GM23338 (cell line): Measurements from ENCODE around the gene KCNAB1. TPM values are rescaled to one million over a fixed set of nuclear protein-coding genes. Genes with fewer than 3 reads are reported as not detected.

Experiments used
- ATAC-seq: fragments of 200-7000 bp; cut with Tn5 transposase; 3 replicates; pipeline ENCODE4 v1.9.1; 2020
- DNase-seq: peaks from one replicate; pipeline ENCODE4 v3.0.0-alpha.2; 2015; ENCODE audit warnings: low spot score
- H2AFZ ChIP-seq: fragments of 200-600 bp; sonication (generic); 2 replicates; pipeline ENCODE4 v1.8.0; 2016; ENCODE audit warnings: antibody characterized with exemption, mild to moderate bottlenecking, moderate library complexity
- H3F3A ChIP-seq: fragments of 200-600 bp; sonication (generic); replicated peaks from 2 replicates; pipeline ENCODE4 v1.8.0; 2017; ENCODE audit warnings: antibody characterized with exemption, mixed run types, low read depth
- H3K27ac ChIP-seq: fragments of 200-600 bp; sonication (generic); 2 replicates; pipeline ENCODE4 v1.6.1; 2016; ENCODE audit warnings: low read depth
- H3K27me3 ChIP-seq: fragments of 200-600 bp; sonication (generic); 2 replicates; pipeline ENCODE4 v1.8.0; 2016; ENCODE audit warnings: mild to moderate bottlenecking, mixed run types, moderate library complexity; ENCODE audit not compliant: insufficient read depth
- H3K36me3 ChIP-seq: fragments of 200-600 bp; sonication (generic); 2 replicates; pipeline ENCODE4 v1.8.0; 2016; ENCODE audit warnings: mild to moderate bottlenecking; ENCODE audit not compliant: insufficient read depth
- H3K4me1 ChIP-seq: fragments of 200-600 bp; sonication (generic); 2 replicates; pipeline ENCODE4 v1.8.0; 2016; ENCODE audit warnings: mild to moderate bottlenecking, moderate library complexity; ENCODE audit not compliant: insufficient read depth
- H3K4me2 ChIP-seq: fragments of 200-600 bp; sonication (generic); 2 replicates; pipeline ENCODE4 v1.7.1; 2017; ENCODE audit warnings: mixed run types
- H3K4me3 ChIP-seq: fragments of 200-600 bp; sonication (generic); 2 replicates; pipeline ENCODE4 v1.6.1; 2016; ENCODE audit warnings: mixed run types
- H3K79me2 ChIP-seq: fragments of 200-600 bp; sonication (generic); replicated peaks from 2 replicates; pipeline ENCODE4 v1.8.0; 2017; ENCODE audit warnings: mild to moderate bottlenecking; ENCODE audit not compliant: insufficient read depth
- H3K9me2 ChIP-seq: fragments of 200-600 bp; sonication (generic); 2 replicates; pipeline ENCODE4 v1.8.0; 2017; ENCODE audit not compliant: insufficient read depth
- H4K20me1 ChIP-seq: fragments of 200-600 bp; sonication (generic); replicated peaks from 2 replicates; pipeline ENCODE4 v1.8.0; 2017; ENCODE audit warnings: mild to moderate bottlenecking; ENCODE audit not compliant: insufficient read depth
- H3K27ac Mint-ChIP-seq: 2 replicates; pipeline ENCODE4 v1.8.0; 2020; ENCODE audit warnings: inconsistent platforms, mild to moderate bottlenecking, moderate library complexity, mixed read lengths
- H3K27me3 Mint-ChIP-seq: 3 replicates; pipeline ENCODE4 v1.8.0; 2022; ENCODE audit warnings: low read depth, mild to moderate bottlenecking, moderate library complexity, mixed read lengths, inconsistent platforms; ENCODE audit not compliant: insufficient read depth, poor library complexity
- H3K36me3 Mint-ChIP-seq: 3 replicates; pipeline ENCODE4 v1.8.0; 2021; ENCODE audit warnings: low read depth, mild to moderate bottlenecking, inconsistent platforms, moderate library complexity, mixed read lengths
- H3K4me1 Mint-ChIP-seq: 3 replicates; pipeline ENCODE4 v1.8.0; 2020; ENCODE audit warnings: mild to moderate bottlenecking, inconsistent platforms, mixed read lengths
- H3K4me3 Mint-ChIP-seq: 3 replicates; pipeline ENCODE4 v1.8.0; 2021; ENCODE audit warnings: moderate library complexity, mild to moderate bottlenecking, inconsistent platforms, mixed read lengths
- H3K9me3 Mint-ChIP-seq: 3 replicates; pipeline ENCODE4 v1.8.0; 2020; ENCODE audit warnings: moderate library complexity, mild to moderate bottlenecking, inconsistent platforms, mixed read lengths
- EZH2 ChIP-seq: fragments of 200-600 bp; sonication (generic); IDR thresholded peaks from one replicate; pipeline ENCODE4 v1.8.0; 2017; ENCODE audit warnings: antibody characterized with exemption, mild to moderate bottlenecking, low read depth; ENCODE audit not compliant: unreplicated experiment
- JUNB ChIP-seq: IDR thresholded peaks from one replicate; pipeline ENCODE4 v1.6.1; 2016; ENCODE audit warnings: antibody characterized with exemption; ENCODE audit not compliant: unreplicated experiment
- NANOG ChIP-seq: IDR thresholded peaks from 2 replicates; pipeline ENCODE4 v1.6.1; 2016; ENCODE audit warnings: antibody characterized with exemption, borderline replicate concordance
- POLR2AphosphoS5 ChIP-seq: IDR thresholded peaks from 2 replicates; pipeline ENCODE4 v1.6.1; 2016; ENCODE audit warnings: antibody characterized with exemption, low read depth
- STAT1 ChIP-seq: IDR thresholded peaks from one replicate; pipeline ENCODE4 v1.6.1; 2016; ENCODE audit warnings: antibody characterized with exemption; ENCODE audit not compliant: unreplicated experiment
- ZNF114 ChIP-seq: fragments of 250-450 bp; sonication (Bioruptor Pico); IDR thresholded peaks from 2 replicates; pipeline ENCODE4 v1.5.0; 2020; ENCODE audit warnings: mild to moderate bottlenecking, moderate library complexity
- ZNF331 ChIP-seq: fragments of 250-450 bp; sonication (Bioruptor Pico); IDR thresholded peaks from 2 replicates; pipeline ENCODE4 v1.5.0; 2020; ENCODE audit warnings: low read depth, mild to moderate bottlenecking, moderate library complexity
- polyA plus RNA-seq: library from polyadenylated mRNA; unstranded; fragments of >200 nt; fragmentation: Nextera tagmentation; extraction: Ambion mirVana; gene quantifications from 2 replicates; pipeline ENCODE4 v1.2.1, GENCODE V29; 2016
- total RNA-seq: library from RNA; depleted of rRNA; stranded (reverse); fragments of >200 nt; shearing (Covaris generic); gene quantifications from 2 replicates; pipeline ENCODE4 v1.2.3, GENCODE V29; 2014
- TF ChIP-seq, protein P1 (sequence below), 2 experiments: fragments of 200-600 bp in 1 of 2; sonication (generic) in 1 of 2; conservative IDR thresholded peaks; 2 replicates each; pipeline versions ENCODE4 v1.5.1 to v1.6.1; 2016 to 2017; ENCODE audit warnings: antibody characterized with exemption in 2 of 2, low read depth in 2 of 2, mild to moderate bottlenecking in 2 of 2, moderate library complexity in 1 of 2
- TF ChIP-seq, protein P2 (sequence below): IDR thresholded peaks from 2 replicates; pipeline ENCODE4 v1.6.1; 2016; ENCODE audit warnings: antibody characterized with exemption
- TF ChIP-seq, protein P3 (sequence below): fragments of 250-450 bp; sonication (Bioruptor Pico); IDR thresholded peaks from 2 replicates; pipeline ENCODE4 v1.5.0; 2020; ENCODE audit warnings: mild to moderate bottlenecking, moderate library complexity

Gene KCNAB1
- total and polyA plus RNA-seq, 2 experiments from 2014 or later, result 0.69 to 2.6 TPM

DNA sequence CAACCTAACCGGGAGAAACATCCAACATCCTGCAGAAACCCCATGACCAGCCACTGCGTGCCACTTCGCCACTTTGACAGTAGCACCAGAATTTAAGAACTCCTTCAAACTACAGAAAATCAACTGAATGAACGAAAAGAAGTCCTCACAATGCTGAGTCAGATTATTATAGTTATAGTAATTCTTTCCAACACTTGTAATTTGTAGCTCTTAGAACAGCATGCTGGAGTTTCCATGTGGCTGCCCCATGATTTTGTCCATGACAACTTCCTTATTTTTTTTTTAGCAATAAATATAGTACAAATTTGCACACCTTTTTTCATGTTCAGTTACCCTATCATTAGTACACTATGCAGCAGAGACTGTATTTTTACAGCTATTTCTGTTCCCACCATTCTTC is 460.7 kb downstream of the KCNAB1 start:
- TF ChIP-seq NANOG, result no peak
- TF ChIP-seq, protein P1, sequence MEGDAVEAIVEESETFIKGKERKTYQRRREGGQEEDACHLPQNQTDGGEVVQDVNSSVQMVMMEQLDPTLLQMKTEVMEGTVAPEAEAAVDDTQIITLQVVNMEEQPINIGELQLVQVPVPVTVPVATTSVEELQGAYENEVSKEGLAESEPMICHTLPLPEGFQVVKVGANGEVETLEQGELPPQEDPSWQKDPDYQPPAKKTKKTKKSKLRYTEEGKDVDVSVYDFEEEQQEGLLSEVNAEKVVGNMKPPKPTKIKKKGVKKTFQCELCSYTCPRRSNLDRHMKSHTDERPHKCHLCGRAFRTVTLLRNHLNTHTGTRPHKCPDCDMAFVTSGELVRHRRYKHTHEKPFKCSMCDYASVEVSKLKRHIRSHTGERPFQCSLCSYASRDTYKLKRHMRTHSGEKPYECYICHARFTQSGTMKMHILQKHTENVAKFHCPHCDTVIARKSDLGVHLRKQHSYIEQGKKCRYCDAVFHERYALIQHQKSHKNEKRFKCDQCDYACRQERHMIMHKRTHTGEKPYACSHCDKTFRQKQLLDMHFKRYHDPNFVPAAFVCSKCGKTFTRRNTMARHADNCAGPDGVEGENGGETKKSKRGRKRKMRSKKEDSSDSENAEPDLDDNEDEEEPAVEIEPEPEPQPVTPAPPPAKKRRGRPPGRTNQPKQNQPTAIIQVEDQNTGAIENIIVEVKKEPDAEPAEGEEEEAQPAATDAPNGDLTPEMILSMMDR (conservative IDR thresholded peaks at IDR 0.05; ENCODE audit: low read depth in 2 of 2), result no peak
- TF ChIP-seq, protein P2, sequence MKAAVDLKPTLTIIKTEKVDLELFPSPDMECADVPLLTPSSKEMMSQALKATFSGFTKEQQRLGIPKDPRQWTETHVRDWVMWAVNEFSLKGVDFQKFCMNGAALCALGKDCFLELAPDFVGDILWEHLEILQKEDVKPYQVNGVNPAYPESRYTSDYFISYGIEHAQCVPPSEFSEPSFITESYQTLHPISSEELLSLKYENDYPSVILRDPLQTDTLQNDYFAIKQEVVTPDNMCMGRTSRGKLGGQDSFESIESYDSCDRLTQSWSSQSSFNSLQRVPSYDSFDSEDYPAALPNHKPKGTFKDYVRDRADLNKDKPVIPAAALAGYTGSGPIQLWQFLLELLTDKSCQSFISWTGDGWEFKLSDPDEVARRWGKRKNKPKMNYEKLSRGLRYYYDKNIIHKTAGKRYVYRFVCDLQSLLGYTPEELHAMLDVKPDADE, result no peak
- no peak for TF ChIP-seq ZNF331 (CRISPR knock-in tag)
- no peak overlapping the region for H3K4me3 Mint-ChIP-seq
- Histone ChIP-seq H3K9me2 (no peaks in the 10 kb centered on the region), H3K79me2 (no peaks in the 10 kb centered on the region), H3K36me3 (no peaks in the 10 kb centered on the region), H3K4me2 (no peak overlapping the region), H3K27ac (no peak overlapping the region), H2AFZ (no peak overlapping the region), H3K4me1 (peaks cover 7% of the 10 kb centered on the region), H4K20me1 (no peaks in the 10 kb centered on the region), H3K27me3 (no peaks in the 10 kb centered on the region), H3F3A (no peaks in the 10 kb centered on the region), H3K4me3 (no peak overlapping the region)
- H3K36me3 Mint-ChIP-seq, result no peaks in the 10 kb centered on the region
- DNase-seq (no peak), ATAC-seq (no peak)
- no peak overlapping the region for H3K27ac Mint-ChIP-seq
- no peaks in the 10 kb centered on the region for H3K4me1 Mint-ChIP-seq
- peaks cover 1% of the 10 kb centered on the region for H3K27me3 Mint-ChIP-seq
- no peaks in the 10 kb centered on the region for H3K9me3 Mint-ChIP-seq

DNA sequence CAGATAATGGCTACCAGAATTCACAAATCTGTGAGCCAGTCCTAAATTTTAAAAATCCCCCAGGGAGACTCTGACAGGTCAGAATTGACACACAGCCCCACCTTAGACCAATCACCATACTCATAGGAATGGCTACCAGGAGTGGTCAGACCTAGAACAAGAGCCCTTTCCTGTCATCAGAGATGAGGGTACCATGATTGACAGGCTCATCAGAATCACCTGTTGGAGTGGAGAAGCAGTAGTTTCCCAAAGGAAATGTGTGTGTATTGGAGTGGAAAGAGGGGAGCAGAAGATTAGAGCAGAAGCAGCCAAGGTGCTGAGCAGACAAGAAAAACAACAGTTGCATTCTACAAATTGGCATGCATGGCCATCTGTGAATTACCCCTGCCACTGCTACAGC is 461.6 kb downstream of the KCNAB1 start:
- H4K20me1 ChIP-seq, result no peaks in the 10 kb centered on the region
- peaks cover 7% of the 10 kb centered on the region for H3K4me1 ChIP-seq
- DNase-seq, result no peak
- H3K9me2 ChIP-seq, result no peaks in the 10 kb centered on the region
- H3K4me3 Mint-ChIP-seq, result no peak overlapping the region
- no peak overlapping the region for H3K27ac Mint-ChIP-seq
- no peaks in the 10 kb centered on the region for H3K36me3 Mint-ChIP-seq
- no peak for ATAC-seq
- no peak overlapping the region for H3K4me2 ChIP-seq
- H3K27me3 ChIP-seq, result no peaks in the 10 kb centered on the region
- no peak overlapping the region for H3K4me3 ChIP-seq
- no peaks in the 10 kb centered on the region for H3K36me3 ChIP-seq
- peaks cover 1% of the 10 kb centered on the region for H3K27me3 Mint-ChIP-seq
- H3K79me2 ChIP-seq, result no peaks in the 10 kb centered on the region
- no peaks in the 10 kb centered on the region for H3K9me3 Mint-ChIP-seq
- no peaks in the 10 kb centered on the region for H3F3A ChIP-seq
- H2AFZ ChIP-seq, result no peak overlapping the region
- no peak overlapping the region for H3K27ac ChIP-seq
- no peaks in the 10 kb centered on the region for H3K4me1 Mint-ChIP-seq
- TF ChIP-seq STAT1 (no peak), EZH2 (no peak), ZNF331 (CRISPR knock-in tag) (no peak), JUNB (no peak), ZNF114 (CRISPR knock-in tag) (no peak), POLR2AphosphoS5 (no peak)
- TF ChIP-seq, protein P2, result no peak
- TF ChIP-seq, protein P3, sequence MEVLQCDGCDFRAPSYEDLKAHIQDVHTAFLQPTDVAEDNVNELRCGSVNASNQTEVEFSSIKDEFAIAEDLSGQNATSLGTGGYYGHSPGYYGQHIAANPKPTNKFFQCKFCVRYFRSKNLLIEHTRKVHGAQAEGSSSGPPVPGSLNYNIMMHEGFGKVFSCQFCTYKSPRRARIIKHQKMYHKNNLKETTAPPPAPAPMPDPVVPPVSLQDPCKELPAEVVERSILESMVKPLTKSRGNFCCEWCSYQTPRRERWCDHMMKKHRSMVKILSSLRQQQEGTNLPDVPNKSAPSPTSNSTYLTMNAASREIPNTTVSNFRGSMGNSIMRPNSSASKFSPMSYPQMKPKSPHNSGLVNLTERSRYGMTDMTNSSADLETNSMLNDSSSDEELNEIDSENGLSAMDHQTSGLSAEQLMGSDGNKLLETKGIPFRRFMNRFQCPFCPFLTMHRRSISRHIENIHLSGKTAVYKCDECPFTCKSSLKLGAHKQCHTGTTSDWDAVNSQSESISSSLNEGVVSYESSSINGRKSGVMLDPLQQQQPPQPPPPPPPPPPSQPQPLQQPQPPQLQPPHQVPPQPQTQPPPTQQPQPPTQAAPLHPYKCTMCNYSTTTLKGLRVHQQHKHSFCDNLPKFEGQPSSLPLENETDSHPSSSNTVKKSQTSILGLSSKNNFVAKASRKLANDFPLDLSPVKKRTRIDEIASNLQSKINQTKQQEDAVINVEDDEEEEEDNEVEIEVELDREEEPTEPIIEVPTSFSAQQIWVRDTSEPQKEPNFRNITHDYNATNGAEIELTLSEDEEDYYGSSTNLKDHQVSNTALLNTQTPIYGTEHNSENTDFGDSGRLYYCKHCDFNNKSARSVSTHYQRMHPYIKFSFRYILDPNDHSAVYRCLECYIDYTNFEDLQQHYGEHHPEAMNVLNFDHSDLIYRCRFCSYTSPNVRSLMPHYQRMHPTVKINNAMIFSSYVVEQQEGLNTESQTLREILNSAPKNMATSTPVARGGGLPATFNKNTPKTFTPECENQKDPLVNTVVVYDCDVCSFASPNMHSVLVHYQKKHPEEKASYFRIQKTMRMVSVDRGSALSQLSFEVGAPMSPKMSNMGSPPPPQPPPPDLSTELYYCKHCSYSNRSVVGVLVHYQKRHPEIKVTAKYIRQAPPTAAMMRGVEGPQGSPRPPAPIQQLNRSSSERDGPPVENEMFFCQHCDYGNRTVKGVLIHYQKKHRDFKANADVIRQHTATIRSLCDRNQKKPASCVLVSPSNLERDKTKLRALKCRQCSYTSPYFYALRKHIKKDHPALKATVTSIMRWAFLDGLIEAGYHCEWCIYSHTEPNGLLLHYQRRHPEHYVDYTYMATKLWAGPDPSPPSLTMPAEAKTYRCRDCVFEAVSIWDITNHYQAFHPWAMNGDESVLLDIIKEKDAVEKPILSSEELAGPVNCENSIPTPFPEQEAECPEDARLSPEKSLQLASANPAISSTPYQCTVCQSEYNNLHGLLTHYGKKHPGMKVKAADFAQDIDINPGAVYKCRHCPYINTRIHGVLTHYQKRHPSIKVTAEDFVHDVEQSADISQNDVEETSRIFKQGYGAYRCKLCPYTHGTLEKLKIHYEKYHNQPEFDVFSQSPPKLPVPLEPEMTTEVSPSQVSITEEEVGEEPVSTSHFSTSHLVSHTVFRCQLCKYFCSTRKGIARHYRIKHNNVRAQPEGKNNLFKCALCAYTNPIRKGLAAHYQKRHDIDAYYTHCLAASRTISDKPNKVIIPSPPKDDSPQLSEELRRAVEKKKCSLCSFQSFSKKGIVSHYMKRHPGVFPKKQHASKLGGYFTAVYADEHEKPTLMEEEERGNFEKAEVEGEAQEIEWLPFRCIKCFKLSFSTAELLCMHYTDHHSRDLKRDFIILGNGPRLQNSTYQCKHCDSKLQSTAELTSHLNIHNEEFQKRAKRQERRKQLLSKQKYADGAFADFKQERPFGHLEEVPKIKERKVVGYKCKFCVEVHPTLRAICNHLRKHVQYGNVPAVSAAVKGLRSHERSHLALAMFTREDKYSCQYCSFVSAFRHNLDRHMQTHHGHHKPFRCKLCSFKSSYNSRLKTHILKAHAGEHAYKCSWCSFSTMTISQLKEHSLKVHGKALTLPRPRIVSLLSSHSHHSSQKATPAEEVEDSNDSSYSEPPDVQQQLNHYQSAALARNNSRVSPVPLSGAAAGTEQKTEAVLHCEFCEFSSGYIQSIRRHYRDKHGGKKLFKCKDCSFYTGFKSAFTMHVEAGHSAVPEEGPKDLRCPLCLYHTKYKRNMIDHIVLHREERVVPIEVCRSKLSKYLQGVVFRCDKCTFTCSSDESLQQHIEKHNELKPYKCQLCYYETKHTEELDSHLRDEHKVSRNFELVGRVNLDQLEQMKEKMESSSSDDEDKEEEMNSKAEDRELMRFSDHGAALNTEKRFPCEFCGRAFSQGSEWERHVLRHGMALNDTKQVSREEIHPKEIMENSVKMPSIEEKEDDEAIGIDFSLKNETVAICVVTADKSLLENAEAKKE, result no peak
